ENCODE measurements around the gene JMJD1C.

GRCh38 chr10:63501954-63502353 is 36.2 kb upstream of the JMJD1C start:
- TF ChIP-seq CTCF (IDR thresholded peaks at IDR 0.05; ENCODE audit: low read depth, low read length, poor library complexity, severe bottlenecking) (no peak), EZH2phosphoT487 (IDR thresholded peaks at IDR 0.05; ENCODE audit: borderline replicate concordance, low read length) (no peak)
